ENCODE data around the gene ZSCAN22.

- TF ChIP-seq CTCF (conservative IDR thresholded peaks at IDR 0.05; ENCODE audit: low read depth, low read length) (no peak), RCOR1 (IDR thresholded peaks at IDR 0.05; ENCODE audit: insufficient replicate concordance, low read length) (no peak), CEBPB (IDR thresholded peaks at IDR 0.05; ENCODE audit: low read depth, low read length) (no peak), MXI1 (IDR thresholded peaks at IDR 0.05; ENCODE audit: borderline replicate concordance, low read depth, low read length) (no peak), POLR2A (IDR thresholded peaks at IDR 0.05; ENCODE audit: low read depth, low read length) (no peak), RAD21 (IDR thresholded peaks at IDR 0.05; ENCODE audit: low read length) (no peak), MAFK (IDR thresholded peaks at IDR 0.05; ENCODE audit: low read depth, low read length) (no peak), ELK1 (IDR thresholded peaks at IDR 0.05; ENCODE audit: borderline replicate concordance, low read depth, low read length) (no peak), USF2 (IDR thresholded peaks at IDR 0.05; ENCODE audit: low read depth, low read length) (no peak), RFX5 (IDR thresholded peaks at IDR 0.05; ENCODE audit: low read depth, low read length) (no peak)
Measured at GRCh38 chr19:58319241-58319640, 7.6 kb upstream of the ZSCAN22 start.
